PFSK-1 (cell line): ENCODE measurements around the gene TPBGL.

Experiments
- FOXP2 ChIP-seq: optimal IDR thresholded peaks from 2 replicates; pipeline ENCODE3; 2011; ENCODE audit warnings: borderline replicate concordance, control low read depth, inconsistent platforms; ENCODE audit not compliant: insufficient read depth; ENCODE audit errors: extremely low read length, extremely low read depth
- POLR2AphosphoS5 ChIP-seq: IDR thresholded peaks from 2 replicates; pipeline ENCODE4 v1.6.1; 2012; ENCODE audit warnings: low read depth, mild to moderate bottlenecking, control low read depth, low read length, moderate library complexity
- REST ChIP-seq, 2 experiments: IDR thresholded peaks; 2 replicates each; pipeline versions ENCODE4 v1.6.1 to v1.8.0; 2011 to 2012; ENCODE audit warnings: low read depth in 2 of 2, low read length in 2 of 2, control low read depth in 1 of 2, inconsistent platforms in 1 of 2, mild to moderate bottlenecking in 1 of 2, moderate library complexity in 1 of 2; ENCODE audit not compliant: insufficient read depth in 1 of 2
- SIN3A ChIP-seq: IDR thresholded peaks from 2 replicates; pipeline ENCODE4 v1.6.1; 2012; ENCODE audit warnings: mild to moderate bottlenecking, low read length, moderate library complexity, borderline replicate concordance; ENCODE audit not compliant: insufficient read depth
- TAF1 ChIP-seq: IDR thresholded peaks from 2 replicates; pipeline ENCODE4 v1.6.1; 2012; ENCODE audit warnings: low read length, control low read depth, borderline replicate concordance; ENCODE audit not compliant: insufficient read depth

GRCh38 chr11:75191330-75191717 lies 49.2 kb upstream of the TPBGL start:
- TF ChIP-seq SIN3A (no peak), FOXP2 (no peak), POLR2AphosphoS5 (no peak), TAF1 (no peak), REST (IDR thresholded peaks at IDR 0.05; ENCODE audit: insufficient read depth in 1 of 2, low read depth in 2 of 2, low read length in 2 of 2) (no peak)
